ENCODE data around the gene ORC1. TPM values are rescaled to one million over a fixed set of nuclear protein-coding genes. Genes with fewer than 3 reads are reported as not detected.

ORC1 gene
- total RNA-seq, 1 experiment from 2014 or later, result 21.2 TPM

- ChIA-PET CTCF (no interaction called here), POLR2A (ENCODE audit: unreplicated experiment) (no interaction called here)
- Histone ChIP-seq H3K27me3 (ENCODE audit: insufficient read depth, low read depth) (no peaks in the 10 kb centered on the region), H3K4me1 (replicated peaks; ENCODE audit: insufficient read depth) (no peaks in the 10 kb centered on the region), H3K4me2 (no peak overlapping the region), H3K36me3 (ENCODE audit: low read depth) (peaks cover 3% of the 10 kb centered on the region; the same call in 1 of the 2 replicates), H4K20me1 (ENCODE audit: insufficient read depth) (no peaks in the 10 kb centered on the region), H3K27ac (no peak overlapping the region), H2AFZ (no peak overlapping the region), H3F3A (ENCODE audit: insufficient read depth, low read depth) (0 out of 2 replicates have a peak, but pooled peaks cover 3% of the 10 kb centered on the region), H3K4me3 (no peak overlapping the region), H3K9me2 (ENCODE audit: insufficient read depth) (no peaks in the 10 kb centered on the region), H3K79me2 (ENCODE audit: low read depth) (no peaks in the 10 kb centered on the region), H3K9me3 (ENCODE audit: insufficient read depth, low read depth) (no peaks in the 10 kb centered on the region)
- no peak for DNase-seq
- TF ChIP-seq EZH2 (IDR thresholded peaks at IDR 0.05; ENCODE audit: low read depth) (no peak), CTCF (conservative IDR thresholded peaks at IDR 0.05) (no peak)
- intact Hi-C loops (cut with micrococcal nuclease; ENCODE audit: unreplicated experiment), result no loop called here
- BruUV-seq (replicated peaks), result no TSS peak
Measured at GRCh38 chr1:52352690-52353089, 51.5 kb downstream of the ORC1 start.

GRCh38 chr1:52348704-52349300 is 55.4 kb downstream of the ORC1 start:
- intact Hi-C loops (cut with micrococcal nuclease; ENCODE audit: unreplicated experiment), result loop anchor here (1.0 kb wide), 1 partner anchor 222 kb away; no protein-coding TSS in a partner anchor
- H3F3A ChIP-seq (ENCODE audit: insufficient read depth, low read depth), result 0 out of 2 replicates have a peak, but pooled peaks cover 3% of the 10 kb centered on the region
- CTCF ChIA-PET, result interaction anchor here (0.6 kb wide), 2 partner anchors 56 to 342 kb away, joined by 3 to 12 read pairs; no protein-coding TSS in a partner anchor
- no peaks in the 10 kb centered on the region for H3K79me2 ChIP-seq (ENCODE audit: low read depth)
- no peak overlapping the region for H3K27ac ChIP-seq
- no peak overlapping the region for H2AFZ ChIP-seq
- H4K20me1 ChIP-seq (ENCODE audit: insufficient read depth), result no peaks in the 10 kb centered on the region
- no peak overlapping the region for H3K4me2 ChIP-seq
- H3K9me2 ChIP-seq (ENCODE audit: insufficient read depth), result no peaks in the 10 kb centered on the region
- no peaks in the 10 kb centered on the region for H3K4me1 ChIP-seq (replicated peaks; ENCODE audit: insufficient read depth)
- 0 out of 2 replicates have a peak, but pooled peaks cover 3% of the 10 kb centered on the region for H3K36me3 ChIP-seq (ENCODE audit: low read depth)
- no peak for TF ChIP-seq EZH2 (IDR thresholded peaks at IDR 0.05; ENCODE audit: low read depth)
- 0 out of 2 replicates have a peak, but pooled peaks have one; percentile 17 for TF ChIP-seq CTCF (conservative IDR thresholded peaks at IDR 0.05)
- H3K27me3 ChIP-seq (ENCODE audit: insufficient read depth, low read depth), result no peaks in the 10 kb centered on the region
- POLR2A ChIA-PET (ENCODE audit: unreplicated experiment), result interaction anchor here (0.6 kb wide), 1 partner anchor 35 kb away, joined by 5 read pairs; no protein-coding TSS in a partner anchor
- peak in 1 of 2 experiments; percentile 23 for DNase-seq
- BruUV-seq (replicated peaks), result no TSS peak
- no peaks in the 10 kb centered on the region for H3K9me3 ChIP-seq (ENCODE audit: insufficient read depth, low read depth)
- H3K4me3 ChIP-seq, result no peak overlapping the region

- no TSS peak for BruUV-seq (replicated peaks)
- DNase-seq, result no peak
- Histone ChIP-seq H3K9me2 (ENCODE audit: insufficient read depth) (no peaks in the 10 kb centered on the region), H3K36me3 (ENCODE audit: low read depth) (no peaks in the 10 kb centered on the region), H2AFZ (no peak overlapping the region), H3K4me2 (no peak overlapping the region), H3K9me3 (ENCODE audit: insufficient read depth, low read depth) (no peaks in the 10 kb centered on the region), H3K4me1 (replicated peaks; ENCODE audit: insufficient read depth) (no peaks in the 10 kb centered on the region), H4K20me1 (ENCODE audit: insufficient read depth) (no peaks in the 10 kb centered on the region), H3K27ac (no peak overlapping the region), H3F3A (ENCODE audit: insufficient read depth, low read depth) (0 out of 2 replicates have a peak, but pooled peaks cover 3% of the 10 kb centered on the region), H3K4me3 (no peak overlapping the region), H3K79me2 (ENCODE audit: low read depth) (no peaks in the 10 kb centered on the region), H3K27me3 (ENCODE audit: insufficient read depth, low read depth) (no peaks in the 10 kb centered on the region)
- TF ChIP-seq EZH2 (IDR thresholded peaks at IDR 0.05; ENCODE audit: low read depth), result no peak
- TF ChIP-seq CTCF (conservative IDR thresholded peaks at IDR 0.05), result no peak
- POLR2A ChIA-PET (ENCODE audit: unreplicated experiment), result no interaction called here
- intact Hi-C loops (cut with micrococcal nuclease; ENCODE audit: unreplicated experiment), result no loop called here
- CTCF ChIA-PET, result no interaction called here
Measured at GRCh38 chr1:52346653-52347052, 57.6 kb downstream of the ORC1 start.
